ENCODE data around the gene CRACDL. TPM values are rescaled to one million over a fixed set of nuclear protein-coding genes. Genes with fewer than 3 reads are reported as not detected.

The CRACDL gene
- total RNA-seq, 1 experiment from 2014 or later, result not detected

- Histone ChIP-seq H3K4me2 (ENCODE audit: low read length) (no peak overlapping the region), H3K9me2 (replicated peaks; ENCODE audit: low read length) (no peaks in the 10 kb centered on the region), H3K27ac (ENCODE audit: low read length) (no peak overlapping the region), H3F3A (ENCODE audit: low read length, unreplicated experiment) (no peaks in the 10 kb centered on the region), H3K4me1 (ENCODE audit: insufficient read depth, low read length) (no peaks in the 10 kb centered on the region), H3K79me2 (ENCODE audit: low read length) (no peaks in the 10 kb centered on the region), H4K20me1 (ENCODE audit: low read length) (no peaks in the 10 kb centered on the region), H2AFZ (ENCODE audit: low read length) (no peak overlapping the region), H3K36me3 (ENCODE audit: low read depth, low read length) (no peaks in the 10 kb centered on the region), H3K9me3 (ENCODE audit: low read length) (no peaks in the 10 kb centered on the region), H3K27me3 (ENCODE audit: low read length) (no peaks in the 10 kb centered on the region), H3K4me3 (ENCODE audit: low read length) (no peak overlapping the region), H3K9ac (ENCODE audit: low read length) (no peak overlapping the region)
- TF ChIP-seq EZH2 (IDR thresholded peaks at IDR 0.05; ENCODE audit: low read length, unreplicated experiment), result no peak
- no peak for TF ChIP-seq EZH2phosphoT487 (IDR thresholded peaks at IDR 0.05; ENCODE audit: borderline replicate concordance, low read length)
- TF ChIP-seq CTCF (conservative IDR thresholded peaks at IDR 0.05; ENCODE audit: low read depth, low read length), result no peak
- intact Hi-C loops (cut with micrococcal nuclease), result no loop called here
- DNase-seq (no peak), ATAC-seq (no peak)
- no TSS peak for BruUV-seq (replicated peaks)
- CTCF ChIA-PET, result no interaction called here
- POLR2A ChIA-PET (ENCODE audit: unreplicated experiment), result no interaction called here
Measured at GRCh38 chr2:98895221-98895620, 40.8 kb downstream of the CRACDL start.

- intact Hi-C loops (cut with micrococcal nuclease), result no loop called here
- Histone ChIP-seq H3K4me2 (ENCODE audit: low read length) (no peak overlapping the region), H3K4me3 (ENCODE audit: low read length) (no peak overlapping the region), H3K79me2 (ENCODE audit: low read length) (no peaks in the 10 kb centered on the region), H3K27ac (ENCODE audit: low read length) (no peak overlapping the region), H3K9ac (ENCODE audit: low read length) (no peak overlapping the region), H3F3A (ENCODE audit: low read length, unreplicated experiment) (no peaks in the 10 kb centered on the region), H2AFZ (ENCODE audit: low read length) (no peak overlapping the region), H3K4me1 (ENCODE audit: insufficient read depth, low read length) (no peaks in the 10 kb centered on the region), H3K9me3 (ENCODE audit: low read length) (no peaks in the 10 kb centered on the region), H3K36me3 (ENCODE audit: low read depth, low read length) (no peaks in the 10 kb centered on the region), H3K9me2 (replicated peaks; ENCODE audit: low read length) (no peaks in the 10 kb centered on the region), H3K27me3 (ENCODE audit: low read length) (no peaks in the 10 kb centered on the region), H4K20me1 (ENCODE audit: low read length) (no peaks in the 10 kb centered on the region)
- TF ChIP-seq CTCF (conservative IDR thresholded peaks at IDR 0.05; ENCODE audit: low read depth, low read length), result no peak
- no peak for TF ChIP-seq EZH2 (IDR thresholded peaks at IDR 0.05; ENCODE audit: low read length, unreplicated experiment)
- no peak for TF ChIP-seq EZH2phosphoT487 (IDR thresholded peaks at IDR 0.05; ENCODE audit: borderline replicate concordance, low read length)
- ChIA-PET POLR2A (ENCODE audit: unreplicated experiment) (no interaction called here), CTCF (no interaction called here)
- no TSS peak for BruUV-seq (replicated peaks)
- DNase-seq, result no peak
- no peak for ATAC-seq
Measured at GRCh38 chr2:98894331-98895000, 41.6 kb downstream of the CRACDL start.

- no TSS peak for BruUV-seq (replicated peaks)
- no peaks in the 10 kb centered on the region for H3K79me2 ChIP-seq (ENCODE audit: low read length)
- H3K9ac ChIP-seq (ENCODE audit: low read length), result no peak overlapping the region
- ChIA-PET POLR2A (ENCODE audit: unreplicated experiment) (no interaction called here), CTCF (no interaction called here)
- no peak overlapping the region for H3K4me3 ChIP-seq (ENCODE audit: low read length)
- no peaks in the 10 kb centered on the region for H4K20me1 ChIP-seq (ENCODE audit: low read length)
- no peak overlapping the region for H3K4me2 ChIP-seq (ENCODE audit: low read length)
- H3K4me1 ChIP-seq (ENCODE audit: insufficient read depth, low read length), result no peaks in the 10 kb centered on the region
- no peak overlapping the region for H2AFZ ChIP-seq (ENCODE audit: low read length)
- H3K27me3 ChIP-seq (ENCODE audit: low read length), result no peaks in the 10 kb centered on the region
- no peak for DNase-seq
- no peaks in the 10 kb centered on the region for H3K36me3 ChIP-seq (ENCODE audit: low read depth, low read length)
- H3K27ac ChIP-seq (ENCODE audit: low read length), result no peak overlapping the region
- intact Hi-C loops (cut with micrococcal nuclease), result no loop called here
- no peak for TF ChIP-seq CTCF (conservative IDR thresholded peaks at IDR 0.05; ENCODE audit: low read depth, low read length)
- TF ChIP-seq EZH2phosphoT487 (IDR thresholded peaks at IDR 0.05; ENCODE audit: borderline replicate concordance, low read length), result no peak
- no peak for TF ChIP-seq EZH2 (IDR thresholded peaks at IDR 0.05; ENCODE audit: low read length, unreplicated experiment)
- no peak for ATAC-seq
- H3F3A ChIP-seq (ENCODE audit: low read length, unreplicated experiment), result no peaks in the 10 kb centered on the region
- no peaks in the 10 kb centered on the region for H3K9me3 ChIP-seq (ENCODE audit: low read length)
- no peaks in the 10 kb centered on the region for H3K9me2 ChIP-seq (replicated peaks; ENCODE audit: low read length)
Measured at GRCh38 chr2:98893911-98894321, 42.1 kb downstream of the CRACDL start.

Measured in PC-3 (cell line).